Measurements from ENCODE around the gene COG1.

COG1 gene

DNA sequence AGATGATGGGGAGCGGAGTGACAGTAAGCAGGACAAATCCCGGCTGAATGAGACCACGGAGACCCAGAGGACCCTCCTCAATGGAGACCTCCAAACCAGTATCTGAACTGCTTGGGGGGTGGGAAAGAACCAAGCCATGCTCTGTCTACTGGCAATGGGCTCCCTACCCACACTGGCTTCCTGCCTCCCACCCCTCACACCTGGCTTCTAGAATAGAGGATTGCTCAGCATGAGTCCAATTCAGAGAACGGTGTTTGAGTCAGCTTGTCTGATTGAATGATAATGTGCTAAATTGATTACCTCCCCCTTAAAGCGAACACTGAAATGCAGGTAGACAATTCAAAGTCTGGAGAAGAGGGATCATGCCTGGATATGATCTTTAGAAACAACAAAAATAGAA is 22.5 kb upstream of the COG1 start:
- DNase-seq (ENCODE audit: low read depth in 2 of 3, low spot score in 1 of 3), result no peak

DNA sequence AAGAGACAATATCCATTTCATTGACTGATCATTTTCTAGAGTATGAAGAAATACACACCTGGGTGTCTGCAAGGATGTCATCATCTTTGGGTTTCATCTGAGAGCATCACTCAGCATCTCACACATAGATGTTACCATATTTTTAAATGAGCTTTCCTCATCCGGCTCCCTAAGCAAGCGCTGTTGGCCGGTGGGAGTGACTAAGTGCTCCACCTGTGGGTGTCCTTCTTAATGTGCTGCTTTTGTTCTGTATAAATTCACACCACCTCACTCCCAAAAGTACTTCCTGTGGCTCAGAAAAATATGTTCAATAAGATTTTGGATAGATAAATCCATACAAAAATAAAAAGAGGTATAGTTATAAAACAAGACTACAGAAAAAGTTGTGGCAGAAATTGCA is 20.6 kb upstream of the COG1 start:
- DNase-seq (ENCODE audit: low read depth in 2 of 3, low spot score in 1 of 3), result no peak

DNA sequence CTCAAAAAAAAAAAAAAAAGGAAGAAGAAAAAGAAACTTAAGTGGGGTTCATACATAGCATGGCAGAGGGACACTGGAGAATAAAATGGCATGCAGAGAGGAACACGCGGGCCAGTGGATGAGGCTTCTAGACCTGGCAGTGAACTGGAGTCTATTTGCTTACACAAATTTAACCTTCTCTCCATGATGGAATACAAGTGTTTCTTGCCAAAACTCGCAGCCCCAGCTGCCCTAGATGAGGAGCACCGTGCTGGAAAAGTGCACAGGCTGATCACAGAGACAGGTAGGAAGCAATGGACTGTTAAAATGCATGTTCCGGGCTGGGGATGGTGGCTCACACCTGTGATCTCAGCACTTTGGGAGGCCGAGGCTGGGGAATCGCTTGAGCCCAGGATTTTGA is 18.7 kb upstream of the COG1 start:
- no peak for DNase-seq (ENCODE audit: low read depth in 2 of 3, low spot score in 1 of 3)

DNA sequence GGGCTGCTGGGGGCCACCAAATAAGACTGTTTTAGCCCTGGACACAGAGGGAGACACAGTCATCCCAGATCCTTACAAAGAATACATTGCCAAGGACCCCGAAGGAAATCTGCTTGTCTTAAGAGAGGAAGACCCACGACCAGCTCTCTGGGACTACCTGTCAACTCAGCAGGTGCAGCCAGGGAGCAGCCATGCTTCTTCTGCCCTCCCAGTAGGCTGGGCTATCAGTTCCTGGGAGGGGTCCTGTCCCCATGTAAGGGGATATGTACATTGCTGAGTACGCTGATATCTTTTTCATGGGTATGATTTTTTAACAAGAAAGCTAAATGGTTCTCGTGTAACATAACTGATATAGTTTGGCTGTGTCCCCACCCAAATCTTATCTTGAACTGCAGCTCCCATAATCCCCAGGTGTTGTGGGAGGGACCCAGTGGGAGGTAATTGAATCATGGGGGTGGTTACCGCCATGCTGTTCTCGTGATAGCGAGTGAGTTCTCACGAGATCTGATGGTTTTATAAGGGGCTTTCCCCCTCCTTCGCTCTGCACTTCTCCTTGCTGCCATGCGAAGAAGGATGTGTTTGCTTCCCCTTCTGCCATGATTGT is 16.8 kb upstream of the COG1 start:
- DNase-seq (ENCODE audit: low read depth in 2 of 3, low spot score in 1 of 3), result no peak

DNA sequence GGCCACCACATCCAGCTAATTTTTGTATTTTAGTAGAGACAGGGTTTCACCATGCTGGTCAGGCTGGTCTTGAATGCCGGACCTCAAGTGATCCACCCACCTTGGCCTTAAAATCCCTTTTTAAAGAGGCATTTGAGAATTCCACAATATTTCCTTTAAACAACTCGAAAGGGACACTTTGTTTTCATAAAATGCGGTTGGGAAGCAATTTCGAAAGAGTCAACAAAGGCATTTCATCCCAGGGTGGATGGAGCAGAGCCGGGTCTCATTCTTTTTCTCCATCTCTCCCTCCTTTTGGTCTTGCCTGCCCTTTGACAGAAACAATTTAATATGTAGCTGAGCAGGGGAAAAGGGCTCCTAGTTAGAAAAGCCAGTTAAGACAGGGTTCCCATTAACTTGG is 13.5 kb upstream of the COG1 start:
- no peak for DNase-seq (ENCODE audit: low read depth in 2 of 3, low spot score in 1 of 3)

DNA sequence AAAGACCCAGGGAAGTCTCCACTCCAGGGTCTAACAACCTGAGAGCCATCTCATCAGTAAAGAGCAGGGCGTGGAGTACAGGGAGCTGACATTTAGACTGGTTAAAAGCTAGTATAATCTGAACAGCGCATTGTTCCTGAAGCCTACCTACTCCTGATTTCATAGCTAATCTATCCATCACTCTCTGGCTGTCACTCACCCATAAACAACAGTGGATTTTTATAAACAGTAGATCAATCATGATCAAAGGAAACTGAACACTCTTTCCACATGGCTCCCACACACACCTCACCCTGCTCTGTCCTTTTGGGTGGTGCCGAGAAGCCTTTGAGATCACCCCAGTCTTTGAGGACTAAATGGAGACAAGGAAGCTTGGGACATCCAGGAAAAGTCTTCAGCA is 13.0 kb upstream of the COG1 start:
- no peak for DNase-seq (ENCODE audit: low read depth in 2 of 3, low spot score in 1 of 3)

DNA sequence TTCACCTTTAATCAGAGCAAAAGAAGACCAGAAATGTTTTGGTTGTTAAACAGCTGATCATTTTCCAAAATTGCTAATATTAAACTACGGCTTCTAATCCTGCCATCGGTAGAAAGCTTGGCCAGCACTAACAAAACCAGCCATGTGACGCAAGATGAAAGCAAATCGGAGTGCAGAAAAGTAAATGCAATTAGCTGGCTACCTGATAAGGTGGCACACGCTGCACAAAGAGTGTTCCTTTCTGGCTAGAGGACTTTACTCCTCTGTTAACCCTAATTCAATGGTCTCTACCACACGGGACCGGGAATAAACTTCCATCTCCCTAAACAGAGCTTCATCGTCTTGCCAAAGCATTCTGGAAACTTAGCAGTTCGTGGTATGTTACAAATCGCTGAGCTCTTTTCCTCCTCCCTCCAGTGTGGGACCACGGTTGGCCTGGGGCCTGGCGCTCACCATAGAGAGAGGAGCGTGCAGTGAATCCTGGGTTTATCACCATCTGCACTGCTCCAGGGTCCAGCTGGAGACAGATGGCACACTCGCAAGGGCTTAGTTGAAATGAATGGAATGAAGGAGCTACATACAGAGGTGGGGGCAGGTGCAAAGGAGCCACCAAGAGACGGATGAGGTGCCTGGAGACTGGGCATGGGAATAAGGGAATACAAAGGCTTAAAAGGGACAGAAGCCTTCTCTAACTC is 10.1 kb upstream of the COG1 start:
- DNase-seq (ENCODE audit: low read depth in 2 of 3, low spot score in 1 of 3), result no peak

DNA sequence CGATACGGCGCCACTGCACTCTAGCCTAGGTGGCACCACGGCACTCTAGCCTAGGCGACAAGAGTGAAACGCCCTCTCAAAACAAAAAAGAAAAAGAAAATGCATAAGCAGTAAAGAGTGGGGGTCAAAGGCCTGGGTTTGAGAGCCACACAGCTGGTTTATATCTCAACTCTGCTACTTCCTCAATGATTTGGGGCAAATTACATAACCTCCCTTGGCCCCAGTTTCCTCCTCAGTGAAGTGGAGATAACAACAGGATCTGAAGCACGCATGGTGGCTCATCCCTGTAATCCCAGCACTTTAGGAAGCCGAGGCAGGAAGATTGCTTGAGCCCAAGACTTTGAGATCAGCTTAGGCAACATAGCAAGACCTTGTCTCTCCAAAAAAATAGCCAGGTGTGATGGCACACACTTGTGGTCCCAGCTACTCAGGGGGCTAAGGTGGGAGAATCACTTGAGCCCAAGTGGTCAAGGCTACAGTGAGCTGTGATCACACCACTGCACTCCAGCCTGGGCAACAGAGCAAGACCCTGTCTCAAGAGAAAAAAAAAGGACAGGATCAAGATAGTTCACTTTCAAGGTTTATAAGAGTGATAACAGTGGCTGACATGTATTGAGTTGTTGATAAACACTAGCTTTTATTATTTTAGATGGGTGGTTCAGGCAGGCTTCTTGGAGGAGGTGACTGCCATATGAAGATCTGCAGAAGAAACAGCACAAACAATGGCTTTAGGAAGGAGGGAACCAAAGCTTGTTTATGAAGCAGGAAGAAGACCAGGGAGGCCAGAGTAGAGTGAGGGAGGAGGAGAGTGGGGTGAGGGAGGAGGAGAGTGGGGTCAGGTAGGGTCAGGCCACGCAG is 8.5 kb upstream of the COG1 start:
- DNase-seq (ENCODE audit: low read depth in 2 of 3, low spot score in 1 of 3), result no peak

DNA sequence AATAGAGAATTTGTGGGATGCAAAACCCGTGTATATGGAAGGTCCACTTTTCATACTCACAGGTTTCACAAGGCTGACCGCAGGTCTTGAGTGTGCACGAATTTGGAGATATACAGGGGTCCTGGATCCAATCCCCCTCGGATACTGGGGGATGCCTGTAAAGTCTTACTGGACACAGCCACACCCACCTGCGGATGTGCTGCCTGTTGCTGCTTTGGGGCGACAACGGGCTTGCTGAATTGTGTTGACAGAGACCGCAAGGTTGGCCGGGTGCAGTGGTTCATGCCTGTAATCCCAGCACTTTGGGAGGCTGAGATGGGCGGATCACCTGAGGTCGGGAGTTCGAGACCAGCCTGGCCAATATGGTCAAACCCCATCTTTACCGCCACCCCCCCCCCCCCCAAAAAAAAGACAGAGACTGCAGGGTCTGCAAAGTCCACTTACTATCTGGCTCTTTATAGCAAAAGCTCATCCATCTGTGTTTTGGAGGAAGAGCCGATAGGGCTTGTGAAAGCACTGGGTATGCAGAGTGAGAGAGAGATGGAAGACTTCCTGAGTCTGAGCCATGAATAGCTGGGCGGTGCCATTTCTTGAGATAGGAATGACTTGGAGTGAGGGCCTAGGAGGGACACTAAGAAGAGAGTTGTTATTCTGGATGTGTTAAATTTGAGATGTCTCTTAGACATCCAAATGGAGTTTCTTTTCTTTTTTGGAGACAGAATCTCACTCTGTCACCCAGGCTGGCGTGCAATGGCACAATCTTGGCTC is 6.4 kb upstream of the COG1 start:
- no peak for DNase-seq (ENCODE audit: low read depth in 2 of 3, low spot score in 1 of 3)

DNA sequence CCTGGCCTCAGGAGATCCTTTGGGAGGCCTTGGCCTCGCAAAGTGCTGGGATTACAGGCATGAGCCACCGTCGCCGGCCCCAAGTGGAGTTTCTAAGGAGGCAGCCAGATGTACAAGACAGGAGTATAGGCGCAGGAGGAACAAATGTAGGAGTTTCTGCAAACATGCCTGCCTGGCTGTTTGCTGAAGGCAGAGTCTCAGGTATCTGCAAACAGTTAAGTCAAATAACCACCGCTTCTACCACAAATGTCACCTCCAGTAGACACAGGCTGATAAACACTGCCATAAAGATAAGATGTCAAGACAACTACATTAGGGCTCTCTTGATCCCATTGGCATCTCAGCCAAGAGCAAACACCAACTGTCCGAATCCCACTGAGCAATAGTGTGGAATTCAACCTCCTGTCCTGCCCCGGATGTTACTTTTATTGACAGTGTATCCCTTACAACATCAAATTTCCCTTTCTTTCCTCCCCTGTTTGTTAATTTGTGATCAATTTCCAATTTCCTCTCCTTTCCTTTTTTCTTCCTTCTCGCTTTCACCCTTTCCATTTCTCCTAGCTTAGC is 5.6 kb upstream of the COG1 start:
- DNase-seq (ENCODE audit: low read depth in 2 of 3, low spot score in 1 of 3), result no peak

DNA sequence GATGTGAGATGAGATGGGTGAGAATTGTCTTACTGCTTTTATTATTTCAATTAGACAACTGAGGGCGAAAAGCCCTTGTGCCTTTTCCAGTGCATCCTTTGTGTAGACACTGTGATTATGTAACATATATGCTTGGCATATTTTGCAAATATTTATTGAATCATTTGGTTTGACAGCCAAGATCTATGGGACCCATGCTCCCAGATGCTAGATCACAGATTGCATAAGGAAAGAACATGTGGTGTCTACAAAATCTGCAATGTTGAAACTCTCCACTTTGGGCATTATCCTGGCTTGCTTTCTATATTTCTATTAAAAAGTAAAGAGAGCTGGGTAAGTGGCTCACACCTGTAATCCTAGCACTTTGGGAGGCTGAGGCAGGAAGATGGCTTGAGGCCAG is 4.8 kb upstream of the COG1 start:
- DNase-seq (ENCODE audit: low read depth in 2 of 3, low spot score in 1 of 3), result no peak

DNA sequence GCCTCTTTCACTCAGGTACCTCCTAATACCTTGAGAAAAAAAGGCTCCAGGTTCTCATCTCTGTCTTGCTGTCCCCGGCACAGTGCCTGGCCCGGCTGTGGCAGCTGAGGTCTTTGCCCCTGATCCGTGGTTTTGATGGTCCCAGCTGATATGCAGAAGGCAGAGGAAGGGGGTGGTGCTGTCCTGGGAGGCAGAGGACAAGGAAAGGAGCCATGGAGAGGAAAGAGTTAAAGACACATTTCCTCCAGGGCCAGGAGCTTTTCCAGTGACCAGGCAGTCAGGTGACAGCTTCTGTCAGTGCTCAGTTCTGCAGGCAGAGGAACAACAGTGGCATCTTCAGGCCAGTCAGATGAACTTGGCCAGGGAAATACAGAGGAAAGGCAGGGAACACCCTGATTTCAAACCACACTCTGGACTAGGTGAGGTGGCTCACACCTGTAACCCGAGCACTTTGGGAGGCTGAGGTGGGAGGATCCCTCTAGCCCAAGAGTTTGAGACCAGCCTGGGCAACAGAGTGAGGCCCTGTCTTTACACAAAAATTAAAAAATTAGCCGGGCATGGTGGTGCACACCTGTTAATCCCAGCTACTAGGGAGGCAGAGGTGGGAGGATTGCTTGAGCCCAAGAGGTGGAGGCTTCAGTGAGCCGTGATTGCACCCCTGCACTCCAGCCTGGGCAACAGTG is 3.3 kb upstream of the COG1 start:
- DNase-seq (ENCODE audit: low read depth in 2 of 3, low spot score in 1 of 3), result no peak

DNA sequence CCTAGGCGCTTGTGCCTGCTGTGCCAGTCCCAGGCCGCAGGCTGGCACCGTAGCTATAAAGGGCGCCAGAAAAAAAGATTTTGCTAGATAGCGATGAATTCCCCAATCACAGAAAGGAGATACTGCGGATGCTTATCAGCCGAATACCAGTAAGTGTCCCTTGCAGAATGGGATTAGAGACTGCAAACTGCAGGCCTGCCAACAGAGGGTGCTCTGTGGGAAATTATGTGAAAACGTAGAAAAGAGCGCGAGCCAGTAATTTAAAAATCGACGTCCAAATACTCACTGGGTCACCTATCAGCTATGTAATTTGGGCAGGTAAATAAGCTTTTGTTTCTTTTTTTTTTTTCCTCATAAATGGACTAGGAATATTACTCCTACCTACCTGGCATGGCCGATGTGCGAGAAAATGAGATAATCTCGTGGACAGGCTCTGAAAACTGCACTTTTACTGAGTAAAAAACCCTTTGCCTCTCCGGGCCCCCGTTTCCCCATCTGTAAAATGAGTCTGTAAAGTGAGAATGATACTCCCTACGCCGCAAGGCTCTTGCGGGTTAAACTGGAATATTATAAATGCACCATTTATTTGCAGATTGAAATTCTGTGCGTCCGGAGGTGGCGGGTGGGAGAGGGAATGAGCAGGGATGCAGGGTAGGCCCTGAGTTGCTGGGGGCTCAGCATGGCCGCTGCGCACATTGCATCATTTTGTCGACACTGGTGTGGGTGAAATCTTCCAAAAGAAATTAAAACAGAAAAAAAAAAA is 1.2 kb upstream of the COG1 start:
- peak; percentile 48 to 55 (median 52) for DNase-seq (ENCODE audit: low read depth in 2 of 3, low spot score in 1 of 3)

DNA sequence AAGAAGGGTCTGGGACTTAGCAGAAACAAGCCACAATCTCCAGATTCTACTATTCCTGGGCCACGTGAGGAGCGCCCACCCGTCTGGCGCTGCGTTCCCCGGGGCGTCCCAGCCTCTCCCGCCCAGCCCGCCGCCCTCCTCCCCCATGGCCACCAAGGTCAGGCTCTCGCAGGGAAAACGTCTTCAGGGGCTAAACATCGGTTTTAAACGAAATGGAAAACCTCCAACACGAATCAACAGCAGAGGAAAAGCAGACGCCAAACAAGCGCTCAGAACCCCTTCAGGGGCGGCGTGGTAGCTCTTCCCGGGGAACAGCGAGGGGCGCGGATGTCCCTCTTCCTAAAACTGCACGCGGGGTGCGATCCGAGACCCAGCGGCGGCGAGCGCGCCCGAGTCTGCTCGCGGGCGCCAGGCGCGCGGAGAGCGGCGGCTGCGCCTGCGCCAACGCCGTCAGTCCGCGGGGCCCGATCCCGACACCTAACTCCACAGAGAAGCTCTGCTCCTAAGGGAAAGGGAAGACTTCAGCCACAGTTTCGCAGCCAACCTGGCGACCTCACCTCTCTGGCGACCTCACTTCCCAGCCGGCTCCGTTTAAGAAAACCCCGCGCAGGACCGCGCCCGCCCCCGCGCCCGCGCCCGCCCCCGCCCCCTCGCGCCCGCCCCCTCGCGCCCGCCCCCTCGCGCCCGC is 505 bp upstream of the COG1 start:
- peak; percentile 45 to 62 (median 48) for DNase-seq (ENCODE audit: low read depth in 2 of 3, low spot score in 1 of 3)

DNA sequence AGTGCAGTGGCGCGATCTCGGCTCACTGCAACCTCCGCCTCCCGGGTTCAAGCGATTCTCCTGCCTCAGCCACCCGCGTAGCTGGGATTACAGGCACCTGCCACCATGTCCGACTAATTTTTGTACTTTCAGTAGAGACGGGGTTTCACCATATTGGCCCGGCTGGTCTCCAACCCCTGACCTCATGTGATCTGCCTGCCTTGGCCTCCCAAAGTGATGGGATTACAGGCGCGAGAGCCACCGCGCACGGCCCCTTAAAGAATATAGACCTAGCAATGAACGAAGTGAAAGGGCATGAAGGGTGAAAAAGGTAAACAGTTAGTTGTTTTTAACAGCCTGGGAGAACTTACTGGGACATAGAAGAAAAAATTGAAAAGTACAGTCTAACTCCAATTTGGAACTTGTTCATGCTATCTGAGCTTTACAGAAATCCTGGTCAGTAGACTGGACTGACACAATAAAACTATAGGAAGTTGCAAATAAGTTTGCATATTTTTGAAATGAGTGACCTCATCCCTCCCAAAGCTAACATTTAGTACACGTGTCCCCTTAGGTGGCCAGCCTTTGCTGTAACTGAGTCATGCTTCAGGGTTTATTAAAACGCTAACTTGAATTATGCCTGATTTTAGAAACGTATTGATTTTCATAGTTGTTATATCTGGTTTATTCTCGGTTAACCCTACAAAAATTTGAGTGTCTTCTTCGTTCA is 1.8 kb downstream of the COG1 start:
- DNase-seq (ENCODE audit: low read depth in 2 of 3, low spot score in 1 of 3), result no peak

DNA sequence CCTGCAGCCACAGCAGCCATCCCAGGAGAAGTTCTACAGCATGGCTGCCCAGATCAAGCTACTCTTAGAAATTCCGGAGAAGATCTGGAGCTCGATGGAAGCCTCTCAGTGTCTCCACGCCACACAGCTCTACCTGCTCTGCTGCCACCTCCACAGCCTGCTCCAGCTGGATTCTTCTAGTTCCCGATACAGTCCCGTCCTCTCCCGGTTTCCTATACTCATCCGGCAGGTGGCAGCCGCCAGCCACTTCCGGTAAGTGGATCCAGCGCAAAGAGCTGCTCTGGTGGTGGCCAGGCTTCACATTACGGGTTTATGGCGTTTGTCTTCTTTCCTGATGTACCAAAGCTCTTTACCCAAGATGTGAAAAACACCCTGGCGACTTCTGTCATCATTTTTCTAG is 3.6 kb downstream of the COG1 start:
- DNase-seq (ENCODE audit: low read depth in 2 of 3, low spot score in 1 of 3), result no peak

DNA sequence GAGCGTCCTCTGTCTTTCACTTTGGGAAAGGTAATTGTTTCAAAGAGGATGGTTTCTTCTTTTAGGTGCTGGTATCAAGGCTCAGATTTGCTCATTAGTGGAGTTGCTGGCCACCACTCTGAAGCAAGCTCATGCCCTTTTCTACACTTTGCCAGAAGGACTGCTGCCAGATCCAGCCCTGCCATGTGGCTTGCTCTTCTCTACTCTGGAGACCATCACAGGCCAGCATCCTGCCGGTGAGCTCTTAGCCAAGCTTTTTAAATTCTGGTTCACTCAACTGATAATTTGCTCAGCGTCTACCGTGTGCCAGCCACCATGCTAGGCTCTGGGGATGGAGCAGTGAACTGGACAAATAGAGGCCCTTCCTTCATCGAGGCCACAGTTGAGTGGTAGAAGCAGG is 4.3 kb downstream of the COG1 start:
- no peak for DNase-seq (ENCODE audit: low read depth in 2 of 3, low spot score in 1 of 3)

DNA sequence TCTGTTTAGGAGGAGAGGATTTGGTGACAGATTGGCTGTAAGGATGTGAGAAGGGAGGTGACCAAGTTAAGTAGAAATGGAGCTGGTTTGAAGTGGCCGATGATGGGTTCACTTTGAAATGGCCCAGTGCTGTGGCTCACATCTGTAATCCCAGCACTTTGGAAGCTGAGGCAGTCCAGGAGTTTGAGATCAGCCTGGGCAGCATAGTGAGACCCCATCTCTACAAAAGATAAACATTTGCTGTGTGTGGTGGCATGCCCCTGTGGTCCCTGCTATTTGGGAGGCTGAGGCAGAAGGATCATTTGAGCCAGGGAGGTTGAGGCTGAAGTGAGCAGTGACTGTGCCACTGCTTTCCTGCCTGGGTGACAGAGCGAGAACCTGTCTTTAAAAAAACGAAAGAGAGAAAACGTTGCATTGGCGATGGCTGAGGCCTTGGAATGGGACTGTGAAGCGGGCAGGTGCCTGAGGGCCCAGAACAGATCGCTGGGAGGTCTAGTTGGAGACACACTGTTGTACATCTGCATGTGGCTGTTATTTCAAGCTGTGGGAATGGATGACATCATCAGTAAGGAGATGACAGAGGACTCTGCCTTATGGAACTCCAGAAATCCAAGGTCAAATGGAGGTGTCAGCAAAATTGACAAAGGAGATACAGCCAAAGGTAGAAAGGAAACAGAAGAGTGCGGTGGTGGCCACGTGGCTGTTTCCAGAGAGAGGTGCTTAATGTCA is 5.5 kb downstream of the COG1 start:
- no peak for DNase-seq (ENCODE audit: low read depth in 2 of 3, low spot score in 1 of 3)

Data from stimulated activated CD4-positive, alpha-beta T cell treated with anti-CD3 and anti-CD28 coated beads, Interleukin-12 subunit alpha, Interleukin-12 subunit beta, amount 100 ng/mL, for 48 hours (primary cell).